SU-DHL-6 (cell line): Measurements from ENCODE around the gene PCDHB8.
"Not testable (repeated sequence)": the region's sequence is repeated elsewhere in the genome, so short reads cannot be mapped to it uniquely, and the experiment has no call there.

Experiments used
- H2AFZ ChIP-seq: fragments of 200-600 bp; sonication (generic); 2 replicates; pipeline ENCODE4 v1.6.1; 2014; ENCODE audit warnings: low read depth, mild to moderate bottlenecking, moderate library complexity, mixed read lengths, antibody characterized with exemption, low read length; ENCODE audit not compliant: severe bottlenecking
- H3F3A ChIP-seq: fragments of 200-600 bp; shearing (Covaris generic); 2 replicates; pipeline ENCODE4 v1.6.0; 2016; ENCODE audit warnings: antibody characterized with exemption, mild to moderate bottlenecking; ENCODE audit not compliant: insufficient read depth
- H3K27ac ChIP-seq: fragments of 200-600 bp; sonication (generic); 2 replicates; pipeline ENCODE4 v1.5.1; 2016; ENCODE audit warnings: low read depth, mild to moderate bottlenecking, low read length, moderate library complexity, mixed read lengths
- H3K27me3 ChIP-seq: fragments of 200-600 bp; sonication (generic), shearing (Covaris generic); 2 replicates; pipeline ENCODE4 v1.6.0; 2014; ENCODE audit warnings: mild to moderate bottlenecking, low read length
- H3K36me3 ChIP-seq: fragments of 200-600 bp; sonication (generic); 2 replicates; pipeline ENCODE4 v1.6.1; 2014; ENCODE audit warnings: mild to moderate bottlenecking, low read length, mixed read lengths
- H3K4me2 ChIP-seq: fragments of 300-600, 200-600 bp; shearing (Covaris generic), sonication (generic); 2 replicates; pipeline ENCODE4 v1.6.0; 2014; ENCODE audit warnings: low read length, low read depth, mild to moderate bottlenecking; ENCODE audit not compliant: poor library complexity, severe bottlenecking
- H3K4me3 ChIP-seq: fragments of 200-600 bp; sonication (generic); 2 replicates; pipeline ENCODE4 v1.5.1; 2014; ENCODE audit warnings: antibody characterized with exemption, low read length, mild to moderate bottlenecking, mixed read lengths; ENCODE audit not compliant: insufficient read depth, poor library complexity, severe bottlenecking
- H3K79me2 ChIP-seq: fragments of 200-600 bp; sonication (generic); 2 replicates; pipeline ENCODE4 v1.6.1; 2014; ENCODE audit warnings: mild to moderate bottlenecking, low read length, moderate library complexity; ENCODE audit not compliant: insufficient read depth
- H3K9ac ChIP-seq: fragments of 200-600 bp; sonication (generic); 2 replicates; pipeline ENCODE4 v1.7.0; 2014; ENCODE audit warnings: mild to moderate bottlenecking, low read length
- H3K9me2 ChIP-seq: fragments of 200-600 bp; sonication (generic); replicated peaks from 2 replicates; pipeline ENCODE4 v1.6.1; 2014; ENCODE audit warnings: low read length; ENCODE audit not compliant: insufficient read depth
- H3K9me3 ChIP-seq: fragments of 200-600 bp; sonication (generic); 2 replicates; pipeline ENCODE4 v1.6.1; 2014; ENCODE audit warnings: low read length, mixed read lengths; ENCODE audit not compliant: insufficient read depth
- H4K20me1 ChIP-seq: fragments of 200-600 bp; sonication (generic); 2 replicates; pipeline ENCODE4 v1.6.1; 2014; ENCODE audit warnings: low read depth, mild to moderate bottlenecking, antibody characterized with exemption, low read length, moderate library complexity, mixed read lengths
- EZH2phosphoT487 ChIP-seq: fragments of 200-600 bp; sonication (generic), shearing (Covaris generic); conservative IDR thresholded peaks from 2 replicates; pipeline ENCODE4 v1.6.1; 2018; ENCODE audit warnings: mild to moderate bottlenecking, antibody characterized with exemption, low read length, moderate library complexity, mixed read lengths
- TF ChIP-seq, protein P1 (sequence below): fragments of 200-600 bp; sonication (generic); IDR thresholded peaks from one replicate; pipeline ENCODE4 v1.5.1; 2017; ENCODE audit warnings: antibody characterized with exemption, mild to moderate bottlenecking, low read length, moderate library complexity; ENCODE audit not compliant: insufficient read depth, poor library complexity, severe bottlenecking

Gene PCDHB8

DNA sequence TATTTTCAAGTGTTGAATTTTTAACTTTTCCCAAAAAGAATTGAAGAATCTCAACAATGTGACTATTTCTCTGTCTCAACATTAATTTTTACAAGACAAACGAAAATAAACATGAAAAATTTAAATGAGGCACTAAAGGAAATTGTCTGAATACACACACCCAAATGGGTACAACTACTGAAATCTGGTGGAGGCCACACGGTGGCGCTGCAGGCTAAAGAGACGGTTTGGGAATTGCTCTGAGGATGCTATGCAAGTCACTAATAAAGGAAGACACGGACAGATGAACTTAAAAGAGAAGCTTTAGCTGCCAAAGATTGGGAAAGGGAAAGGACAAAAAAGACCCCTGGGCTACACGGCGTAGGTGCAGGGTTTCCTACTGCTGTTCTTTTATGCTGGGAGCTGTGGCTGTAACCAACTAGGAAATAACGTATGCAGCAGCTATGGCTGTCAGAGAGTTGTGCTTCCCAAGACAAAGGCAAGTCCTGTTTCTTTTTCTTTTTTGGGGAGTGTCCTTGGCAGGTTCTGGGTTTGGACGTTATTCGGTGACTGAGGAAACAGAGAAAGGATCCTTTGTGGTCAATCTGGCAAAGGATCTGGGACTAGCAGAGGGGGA, 14.6 kb downstream of the PCDHB8 start, which contains the start of gene PCDHB10:
TSS of gene PCDHB10 (plus strand) at position 244 of the 616 bp plus-strand sequence. CDS start at position 444, 200 bp downstream.
- no peaks in the 10 kb centered on the region for H3K9me2 ChIP-seq
- H3K27me3 ChIP-seq: no peaks in the 10 kb centered on the region
- no peak within 1 kb of the TSS for H2AFZ ChIP-seq
- H3K27ac ChIP-seq: no peak within 1 kb of the TSS
- no peaks in the 10 kb centered on the region for H4K20me1 ChIP-seq
- H3K4me2 ChIP-seq: no peak within 1 kb of the TSS
- H3F3A ChIP-seq: no peaks in the 10 kb centered on the region
- no peaks in the 10 kb centered on the region for H3K36me3 ChIP-seq
- peaks cover 15% of the 10 kb centered on the region for H3K9me3 ChIP-seq
- TF ChIP-seq EZH2phosphoT487: no peak
- TF ChIP-seq, protein P1, sequence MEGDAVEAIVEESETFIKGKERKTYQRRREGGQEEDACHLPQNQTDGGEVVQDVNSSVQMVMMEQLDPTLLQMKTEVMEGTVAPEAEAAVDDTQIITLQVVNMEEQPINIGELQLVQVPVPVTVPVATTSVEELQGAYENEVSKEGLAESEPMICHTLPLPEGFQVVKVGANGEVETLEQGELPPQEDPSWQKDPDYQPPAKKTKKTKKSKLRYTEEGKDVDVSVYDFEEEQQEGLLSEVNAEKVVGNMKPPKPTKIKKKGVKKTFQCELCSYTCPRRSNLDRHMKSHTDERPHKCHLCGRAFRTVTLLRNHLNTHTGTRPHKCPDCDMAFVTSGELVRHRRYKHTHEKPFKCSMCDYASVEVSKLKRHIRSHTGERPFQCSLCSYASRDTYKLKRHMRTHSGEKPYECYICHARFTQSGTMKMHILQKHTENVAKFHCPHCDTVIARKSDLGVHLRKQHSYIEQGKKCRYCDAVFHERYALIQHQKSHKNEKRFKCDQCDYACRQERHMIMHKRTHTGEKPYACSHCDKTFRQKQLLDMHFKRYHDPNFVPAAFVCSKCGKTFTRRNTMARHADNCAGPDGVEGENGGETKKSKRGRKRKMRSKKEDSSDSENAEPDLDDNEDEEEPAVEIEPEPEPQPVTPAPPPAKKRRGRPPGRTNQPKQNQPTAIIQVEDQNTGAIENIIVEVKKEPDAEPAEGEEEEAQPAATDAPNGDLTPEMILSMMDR: peak; percentile 78
- no peak within 1 kb of the TSS for H3K4me3 ChIP-seq
- no peak within 1 kb of the TSS for H3K9ac ChIP-seq
- no peaks in the 10 kb centered on the region for H3K79me2 ChIP-seq

DNA sequence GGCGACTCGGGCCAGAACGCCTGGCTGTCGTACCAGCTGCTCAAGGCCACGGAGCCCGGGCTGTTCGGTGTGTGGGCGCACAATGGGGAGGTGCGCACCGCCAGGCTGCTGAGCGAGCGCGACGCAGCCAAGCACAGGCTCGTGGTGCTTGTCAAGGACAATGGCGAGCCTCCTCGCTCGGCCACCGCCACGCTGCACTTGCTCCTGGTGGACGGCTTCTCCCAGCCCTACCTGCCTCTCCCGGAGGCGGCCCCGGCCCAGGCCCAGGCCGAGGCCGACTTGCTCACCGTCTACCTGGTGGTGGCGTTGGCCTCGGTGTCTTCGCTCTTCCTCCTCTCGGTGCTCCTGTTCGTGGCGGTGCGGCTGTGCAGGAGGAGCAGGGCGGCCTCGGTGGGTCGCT, 16.7 kb downstream of the PCDHB8 start:
- H3K79me2 ChIP-seq, H2AFZ ChIP-seq, H4K20me1 ChIP-seq, H3K4me3 ChIP-seq, H3K36me3 ChIP-seq, H3K9ac ChIP-seq, H3K27me3 ChIP-seq, H3F3A ChIP-seq, H3K9me2 ChIP-seq, H3K4me2 ChIP-seq, H3K27ac ChIP-seq: not testable (repeated sequence)
- peaks cover 19% of the 10 kb centered on the region for H3K9me3 ChIP-seq

DNA sequence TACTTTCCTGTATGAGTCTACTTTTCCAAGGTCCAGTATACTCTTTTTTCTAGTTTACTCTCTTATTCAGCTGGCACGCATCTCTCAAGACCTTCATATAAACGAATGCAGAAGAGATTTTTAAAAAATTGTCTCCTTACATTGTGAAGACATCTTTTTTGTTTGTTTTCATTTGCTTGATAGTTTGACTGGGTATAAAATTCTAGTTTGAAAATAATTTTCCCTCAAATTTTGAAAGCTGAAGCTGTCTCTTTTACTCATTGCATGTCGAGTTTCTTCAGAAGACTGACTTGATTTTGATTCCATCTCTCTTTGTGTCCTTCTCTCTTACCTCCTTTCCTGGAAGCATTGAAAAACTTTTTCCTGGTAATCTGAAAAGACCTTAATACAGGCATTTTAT, 18.8 kb downstream of the PCDHB8 start:
- Histone ChIP-seq H4K20me1 (no peaks in the 10 kb centered on the region), H3K9me3 (peaks cover 19% of the 10 kb centered on the region), H3K9me2 (no peaks in the 10 kb centered on the region), H2AFZ (no peak overlapping the region), H3K36me3 (no peaks in the 10 kb centered on the region), H3K79me2 (no peaks in the 10 kb centered on the region), H3F3A (no peaks in the 10 kb centered on the region), H3K27ac (no peak overlapping the region), H3K4me2 (no peak overlapping the region), H3K4me3 (no peak overlapping the region), H3K27me3 (0 out of 2 replicates have a peak, but pooled peaks cover 3% of the 10 kb centered on the region), H3K9ac (no peak overlapping the region)
- TF ChIP-seq EZH2phosphoT487: no peak
- TF ChIP-seq, protein P1: no peak

DNA sequence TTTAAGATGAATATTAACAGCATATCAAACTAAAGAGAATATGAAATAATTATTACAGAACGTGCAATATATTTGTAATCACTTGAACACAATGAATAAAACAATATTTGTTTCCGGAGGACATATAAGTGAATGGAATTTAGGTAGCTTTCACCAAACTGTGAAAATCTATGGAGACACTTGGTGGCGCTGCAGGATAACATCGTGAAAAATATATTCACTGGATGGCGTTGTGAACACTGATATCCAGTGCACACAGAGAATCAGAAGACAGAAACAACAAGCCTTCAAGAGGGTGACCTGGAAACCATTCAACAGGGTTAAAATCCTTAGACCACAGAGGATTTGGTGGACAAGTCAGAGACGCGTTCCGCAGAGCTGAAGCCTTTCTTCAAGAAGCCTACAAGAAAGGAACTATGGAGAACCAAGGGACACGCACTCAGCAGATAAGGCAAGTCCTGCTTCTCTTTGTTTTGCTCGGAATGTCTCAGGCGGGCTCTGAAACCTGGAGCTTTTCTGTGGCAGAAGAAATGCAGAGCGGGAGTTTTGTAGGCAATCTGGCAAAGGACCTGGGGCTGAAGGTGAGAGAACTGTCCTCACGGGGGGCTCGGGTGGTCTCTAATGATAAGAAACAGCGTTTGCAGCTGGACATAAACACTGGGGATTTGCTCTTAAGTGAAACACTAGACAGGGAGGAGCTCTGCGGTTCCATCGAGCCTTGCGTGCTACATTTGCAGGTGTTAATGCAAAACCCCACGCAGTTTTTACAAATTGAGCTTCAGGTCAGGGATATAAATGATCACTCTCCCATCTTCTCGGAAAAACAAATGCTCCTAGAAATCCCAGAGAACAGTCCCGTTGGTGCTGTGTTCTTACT, 22.0 kb downstream of the PCDHB8 start, which contains the start of gene PCDHB11:
TSS of gene PCDHB11 (plus strand) at position 269 of the 877 bp plus-strand sequence. CDS start at position 417, 148 bp downstream.
- TF ChIP-seq EZH2phosphoT487: no peak
- TF ChIP-seq, protein P1: no peak
- no peaks in the 10 kb centered on the region for H4K20me1 ChIP-seq
- no peaks in the 10 kb centered on the region for H3K79me2 ChIP-seq
- no peak within 1 kb of the TSS for H3K4me3 ChIP-seq
- H3K4me2 ChIP-seq: no peak within 1 kb of the TSS
- 0 out of 2 replicates have a peak, but pooled peaks cover 3% of the 10 kb centered on the region for H3K27me3 ChIP-seq
- no peak within 1 kb of the TSS for H3K9ac ChIP-seq
- peaks cover 19% of the 10 kb centered on the region for H3K9me3 ChIP-seq
- H3F3A ChIP-seq: no peaks in the 10 kb centered on the region
- no peaks in the 10 kb centered on the region for H3K36me3 ChIP-seq
- H2AFZ ChIP-seq: no peak within 1 kb of the TSS
- H3K27ac ChIP-seq: no peak within 1 kb of the TSS
- H3K9me2 ChIP-seq: no peaks in the 10 kb centered on the region

DNA sequence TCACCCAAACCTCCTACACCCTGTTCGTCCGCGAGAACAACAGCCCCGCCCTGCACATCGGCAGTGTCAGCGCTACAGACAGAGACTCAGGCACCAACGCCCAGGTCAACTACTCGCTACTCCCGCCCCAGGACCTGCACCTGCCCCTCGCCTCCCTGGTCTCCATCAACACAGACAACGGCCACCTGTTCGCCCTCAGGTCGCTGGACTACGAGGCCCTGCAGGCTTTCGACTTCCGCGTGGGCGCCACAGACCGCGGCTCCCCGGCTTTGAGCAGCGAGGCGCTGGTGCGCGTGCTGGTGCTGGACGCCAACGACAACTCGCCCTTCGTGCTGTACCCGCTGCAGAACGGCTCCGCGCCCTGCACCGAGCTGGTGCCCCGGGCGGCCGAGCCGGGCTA, 23.5 kb downstream of the PCDHB8 start:
- H3K36me3 ChIP-seq, H3K79me2 ChIP-seq, H3K4me2 ChIP-seq, H3F3A ChIP-seq, H3K27me3 ChIP-seq, H3K9ac ChIP-seq, H3K27ac ChIP-seq, H4K20me1 ChIP-seq, H3K9me2 ChIP-seq, H2AFZ ChIP-seq, H3K4me3 ChIP-seq: not testable (repeated sequence)
- H3K9me3 ChIP-seq: peaks cover 15% of the 10 kb centered on the region
